GM18511 (cell line): ENCODE measurements around the gene DYSF.
"Not testable (repeated sequence)": the region's sequence is repeated elsewhere in the genome, so short reads cannot be mapped to it uniquely, and the experiment has no call there.

Source experiments
- ATAC-seq: cut with Tn5 transposase; IDR thresholded peaks from one replicate; pipeline ENCODE4 v1.9.1; 2021; ENCODE audit warnings: mild to moderate bottlenecking, moderate library complexity; ENCODE audit not compliant: unreplicated experiment

The DYSF gene

DNA sequence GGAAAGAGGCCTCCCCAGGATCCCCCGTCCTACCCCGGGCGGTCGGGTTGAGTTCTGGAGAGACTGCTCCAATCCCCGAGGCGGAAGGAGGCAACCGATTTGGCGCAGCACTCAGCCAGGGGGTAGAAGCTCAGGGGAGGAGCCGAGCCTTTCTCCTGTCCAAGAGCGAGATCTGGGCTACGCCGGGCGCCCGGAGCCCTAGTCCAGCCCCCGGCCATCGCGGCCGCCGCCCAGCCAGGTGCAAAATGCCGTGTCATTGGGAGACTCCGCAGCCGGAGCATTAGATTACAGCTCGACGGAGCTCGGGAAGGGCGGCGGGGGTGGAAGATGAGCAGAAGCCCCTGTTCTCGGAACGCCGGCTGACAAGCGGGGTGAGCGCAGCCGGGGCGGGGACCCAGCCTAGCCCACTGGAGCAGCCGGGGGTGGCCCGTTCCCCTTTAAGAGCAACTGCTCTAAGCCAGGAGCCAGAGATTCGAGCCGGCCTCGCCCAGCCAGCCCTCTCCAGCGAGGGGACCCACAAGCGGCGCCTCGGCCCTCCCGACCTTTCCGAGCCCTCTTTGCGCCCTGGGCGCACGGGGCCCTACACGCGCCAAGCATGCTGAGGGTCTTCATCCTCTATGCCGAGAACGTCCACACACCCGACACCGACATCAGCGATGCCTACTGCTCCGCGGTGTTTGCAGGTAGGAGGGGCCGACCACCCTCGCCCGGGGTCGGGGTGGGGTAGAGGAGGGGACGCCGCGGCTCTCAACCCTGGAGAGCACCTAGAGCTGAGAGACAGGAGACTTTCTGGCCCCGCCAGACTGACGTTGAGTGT lies at the start of gene DYSF:
Gene DYSF (plus strand): TSS at position 158 of the 817 bp plus-strand sequence.
- no peak for ATAC-seq

DNA sequence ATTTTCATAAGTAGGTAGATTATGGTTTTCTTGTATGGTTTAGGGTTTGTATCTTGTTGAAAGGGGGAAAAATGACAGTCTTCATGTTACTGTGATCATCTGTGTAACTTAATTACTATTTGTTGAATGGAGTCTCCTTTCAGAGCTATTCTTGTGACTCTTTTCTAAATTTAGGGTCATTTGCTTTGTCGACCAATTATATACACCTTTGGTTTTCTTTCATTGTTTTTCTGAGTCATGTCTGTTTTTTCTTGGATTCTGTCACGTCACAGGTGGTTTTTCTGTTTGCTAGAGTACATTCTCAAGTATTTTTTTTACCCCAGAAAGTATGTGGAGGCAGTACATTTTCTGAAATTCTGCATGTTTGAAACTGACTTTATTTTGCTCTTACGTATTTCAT lies 43.8 kb upstream of the DYSF start:
- no peak for ATAC-seq

DNA sequence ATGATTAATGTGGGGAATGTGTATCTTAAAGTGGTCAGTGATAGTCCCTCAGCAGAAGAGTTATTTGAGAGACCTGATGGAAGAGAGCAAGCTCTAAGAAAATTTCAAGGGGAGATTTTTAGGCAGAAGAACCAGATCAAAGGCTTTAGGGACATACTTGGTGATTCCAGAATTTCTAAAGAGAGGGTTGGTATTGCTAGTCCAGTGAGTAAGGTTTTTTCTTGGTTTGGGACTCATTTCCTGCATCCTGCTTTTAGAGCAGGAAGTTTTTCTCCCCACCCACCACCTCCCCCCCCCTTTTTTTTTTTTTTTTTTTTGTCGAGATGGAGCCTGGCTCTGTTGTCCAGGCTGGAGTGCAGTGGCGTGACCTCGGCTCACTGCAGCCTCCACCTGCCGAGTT lies 42.7 kb upstream of the DYSF start:
- no peak for ATAC-seq

DNA sequence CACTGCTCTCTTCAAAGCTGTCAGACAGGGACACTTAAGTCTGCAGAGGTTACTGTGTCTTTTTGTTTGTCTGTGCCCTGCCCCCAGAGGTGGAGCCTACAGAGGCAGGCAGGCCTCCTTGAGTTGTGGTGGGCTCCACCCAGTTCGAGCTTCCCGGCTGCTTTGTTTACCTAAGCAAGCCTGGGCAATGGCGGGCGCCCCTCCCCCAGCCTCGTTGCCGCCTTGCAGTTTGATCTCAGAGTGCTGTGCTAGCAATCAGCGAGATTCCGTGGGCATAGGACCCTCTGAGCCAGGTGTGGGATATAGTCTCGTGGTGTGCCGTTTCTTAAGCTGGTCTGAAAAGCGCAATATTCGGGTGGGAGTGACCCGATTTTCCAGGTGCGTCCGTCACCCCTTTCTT lies 36.5 kb upstream of the DYSF start:
- not testable (repeated sequence) for ATAC-seq

DNA sequence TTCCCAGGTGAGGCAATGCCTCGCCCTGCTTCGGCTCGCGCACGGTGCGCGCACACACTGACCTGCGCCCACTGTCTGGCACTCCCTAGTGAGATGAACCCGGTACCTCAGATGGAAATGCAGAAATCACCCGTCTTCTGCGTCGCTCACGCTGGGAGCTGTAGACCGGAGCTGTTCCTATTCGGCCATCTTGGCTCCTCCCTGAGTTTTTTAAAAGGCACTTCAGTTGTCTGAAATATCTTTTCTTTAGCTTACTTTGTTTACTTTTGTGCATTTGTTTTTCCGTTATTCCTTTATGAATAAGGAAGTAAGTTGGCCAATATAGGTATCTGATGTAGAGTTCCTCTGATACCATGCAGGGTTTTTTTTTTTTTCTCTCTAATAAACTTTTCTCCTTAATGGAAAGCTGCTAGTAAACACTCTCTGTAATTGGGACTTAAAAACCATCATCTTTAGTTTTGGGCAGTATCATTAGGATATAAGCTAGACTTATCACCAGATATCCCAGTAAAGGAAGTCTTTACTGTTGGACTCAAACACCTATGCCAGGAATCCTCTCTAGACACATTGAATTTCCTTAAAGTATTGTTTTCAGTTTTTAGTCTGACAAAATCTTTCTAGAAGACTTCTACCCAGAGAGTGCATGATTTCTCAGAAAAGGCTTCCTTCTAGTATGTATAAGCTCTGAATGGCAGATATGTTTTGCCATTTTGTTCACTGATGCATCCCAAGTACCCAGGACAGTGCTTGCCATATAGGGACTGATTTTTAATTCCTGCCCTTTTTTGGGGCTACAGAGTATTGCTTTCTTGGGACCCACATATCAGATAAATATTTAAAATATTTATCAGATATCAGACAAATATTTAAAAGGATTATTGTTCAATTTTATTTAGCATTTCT lies 35.8 kb upstream of the DYSF start:
- no peak for ATAC-seq

DNA sequence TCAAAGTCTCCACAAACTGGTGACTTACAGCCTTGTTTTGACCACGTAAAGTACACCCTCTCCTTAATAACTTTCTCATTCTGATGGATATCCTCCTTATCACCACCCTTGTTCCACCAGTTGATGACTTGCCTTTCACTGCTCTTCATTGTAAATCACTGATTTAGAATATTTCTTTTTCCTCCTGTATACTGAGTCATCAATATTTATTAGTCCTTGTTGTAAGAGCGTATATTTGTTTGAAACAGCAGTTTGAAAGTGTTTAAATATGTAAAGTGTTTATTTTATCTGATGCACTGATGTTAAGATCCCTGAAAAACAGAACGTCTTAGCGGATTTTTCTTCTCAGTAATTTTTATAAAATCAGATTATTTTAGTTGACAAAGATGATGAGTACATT lies 34.2 kb upstream of the DYSF start:
- no peak for ATAC-seq

DNA sequence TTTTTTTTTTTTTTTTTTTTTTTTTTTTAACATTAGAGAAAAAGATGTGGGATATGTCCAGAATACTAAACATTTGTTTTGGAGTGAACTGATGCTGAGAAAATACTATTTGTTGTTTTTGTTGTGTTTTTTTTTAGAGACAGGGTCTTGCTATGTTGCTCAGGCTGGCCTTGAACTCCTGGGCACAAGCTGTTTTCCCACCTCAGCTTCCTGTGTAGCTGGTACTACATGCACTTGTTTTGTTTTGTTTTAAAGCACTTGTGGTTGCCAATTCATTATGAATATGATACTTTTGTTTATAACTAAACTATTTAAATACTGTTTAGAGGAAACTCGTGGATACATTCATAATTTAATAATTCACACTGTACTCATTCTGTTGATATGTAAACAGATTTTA lies 33.4 kb upstream of the DYSF start:
- no peak for ATAC-seq

DNA sequence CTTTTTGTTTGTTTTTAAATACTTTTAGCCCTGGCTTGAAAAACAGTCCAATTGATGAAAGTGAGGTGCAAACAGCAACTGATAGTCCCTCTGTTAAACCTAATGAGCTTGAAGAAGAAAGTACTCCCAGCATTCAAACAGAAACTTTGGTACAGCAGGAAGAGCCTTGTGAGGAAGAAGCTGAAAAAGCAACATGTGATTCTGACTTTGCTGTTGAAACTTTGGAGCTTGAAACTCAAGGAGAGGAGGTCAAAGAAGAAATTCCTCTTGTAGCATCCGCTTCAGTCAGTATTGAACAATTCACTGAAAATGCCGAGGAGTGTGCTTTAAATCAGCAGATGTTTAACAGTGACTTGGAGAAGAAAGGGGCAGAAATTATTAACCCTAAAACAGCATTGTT lies 30.6 kb upstream of the DYSF start:
- no peak for ATAC-seq

DNA sequence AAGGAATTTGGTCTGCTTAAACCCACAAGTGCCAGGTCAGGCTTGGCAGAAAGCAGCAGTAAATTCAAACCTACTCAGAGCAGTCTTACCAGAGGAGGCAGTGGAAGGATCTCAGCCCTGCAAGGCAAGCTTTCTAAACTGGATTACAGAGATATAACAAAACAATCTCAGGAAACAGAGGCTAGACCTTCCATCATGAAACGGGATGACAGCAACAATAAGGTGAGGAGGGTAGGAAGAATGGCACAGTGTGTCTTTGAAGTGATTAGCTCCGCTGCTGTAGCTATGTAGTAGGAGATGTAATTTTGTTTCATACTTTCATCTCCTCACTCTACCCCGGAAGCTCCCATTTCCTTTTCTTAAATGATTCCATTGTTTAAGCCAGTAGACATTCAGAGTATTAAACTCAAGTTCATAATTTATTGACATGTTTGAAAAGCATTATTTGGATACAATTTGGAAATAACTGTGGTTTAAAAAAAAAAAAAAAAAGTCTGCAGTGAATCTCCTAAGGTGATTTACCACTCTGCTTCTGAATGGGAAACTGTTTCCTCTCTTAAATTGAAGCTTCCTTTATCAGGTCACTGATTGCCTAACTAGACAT lies 29.4 kb upstream of the DYSF start:
- no peak for ATAC-seq

DNA sequence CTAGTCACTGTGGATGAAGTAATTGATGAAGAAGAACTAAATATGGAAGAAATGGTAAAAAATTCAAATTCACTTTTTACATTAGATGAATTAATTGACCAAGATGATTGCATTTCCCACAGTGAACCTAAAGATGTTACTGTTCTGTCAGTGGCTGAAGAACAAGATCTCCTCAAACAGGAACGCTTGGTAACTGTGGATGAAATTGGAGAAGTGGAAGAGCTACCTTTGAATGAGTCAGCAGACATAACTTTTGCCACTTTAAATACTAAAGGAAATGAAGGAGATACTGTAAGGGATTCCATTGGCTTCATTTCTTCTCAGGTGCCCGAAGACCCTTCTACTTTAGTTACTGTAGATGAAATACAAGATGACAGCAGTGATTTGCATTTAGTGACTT lies 26.6 kb upstream of the DYSF start:
- no peak for ATAC-seq

DNA sequence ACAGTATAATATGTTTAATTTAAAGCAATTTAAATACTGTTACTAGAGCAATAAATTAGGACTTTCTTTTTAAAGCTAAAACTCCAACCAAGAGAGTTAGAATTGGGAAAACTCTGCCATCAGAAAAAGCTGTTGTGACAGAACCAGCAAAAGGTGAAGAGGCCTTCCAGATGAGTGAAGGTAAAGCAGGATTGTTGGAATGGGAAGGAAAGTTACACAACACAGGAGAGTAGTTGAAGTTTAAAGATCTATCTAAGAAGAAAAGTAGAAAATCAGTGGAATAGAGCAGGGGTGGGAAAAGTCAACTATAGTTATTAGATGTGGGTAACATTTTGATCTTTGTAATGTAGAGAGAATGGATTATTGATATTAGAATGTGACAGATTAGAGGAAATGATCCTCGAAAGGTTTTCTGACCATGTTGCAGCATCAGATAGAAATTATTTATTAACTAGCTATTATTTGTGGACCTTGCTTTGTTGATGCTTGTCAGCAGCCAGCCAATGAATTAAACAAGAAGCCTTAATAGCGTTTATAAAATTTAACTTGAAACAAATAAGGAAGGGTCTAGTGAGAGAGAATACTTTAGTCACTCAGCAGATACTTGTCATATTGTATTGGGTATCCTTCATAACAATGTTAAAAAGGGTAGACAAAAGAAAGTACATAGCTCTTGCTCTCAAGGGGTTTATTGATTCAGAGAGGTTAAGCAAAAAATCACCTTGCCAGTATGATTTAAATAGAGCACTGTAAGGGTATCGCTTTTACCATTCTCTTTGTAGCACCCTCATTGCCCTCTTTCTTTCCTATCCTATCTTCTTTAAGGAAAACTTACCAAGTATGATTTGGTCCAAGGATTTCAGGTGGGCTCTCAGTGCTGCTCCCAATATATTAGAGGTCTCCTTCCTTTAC lies 24.6 kb upstream of the DYSF start:
- ATAC-seq, result no peak

DNA sequence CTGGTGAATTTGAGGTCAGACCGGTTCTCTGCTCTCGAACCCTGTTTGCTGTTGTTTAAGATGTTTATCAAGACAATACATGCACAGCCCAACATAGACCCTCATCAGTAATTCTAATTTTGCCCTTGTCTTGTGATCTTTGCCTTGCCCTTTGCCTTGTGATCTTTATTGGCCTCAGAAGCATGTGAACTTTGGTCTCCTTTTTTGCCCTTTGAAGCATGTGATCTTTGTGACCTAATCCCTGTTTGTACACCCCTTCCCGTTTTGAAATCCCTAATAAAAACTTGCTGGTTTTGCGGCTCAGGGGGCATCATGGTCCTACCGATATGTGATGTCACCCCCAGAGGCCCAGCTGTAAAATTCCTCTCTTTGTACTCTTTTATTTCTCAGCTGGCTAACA lies 8.2 kb upstream of the DYSF start:
- ATAC-seq, result not testable (repeated sequence)

DNA sequence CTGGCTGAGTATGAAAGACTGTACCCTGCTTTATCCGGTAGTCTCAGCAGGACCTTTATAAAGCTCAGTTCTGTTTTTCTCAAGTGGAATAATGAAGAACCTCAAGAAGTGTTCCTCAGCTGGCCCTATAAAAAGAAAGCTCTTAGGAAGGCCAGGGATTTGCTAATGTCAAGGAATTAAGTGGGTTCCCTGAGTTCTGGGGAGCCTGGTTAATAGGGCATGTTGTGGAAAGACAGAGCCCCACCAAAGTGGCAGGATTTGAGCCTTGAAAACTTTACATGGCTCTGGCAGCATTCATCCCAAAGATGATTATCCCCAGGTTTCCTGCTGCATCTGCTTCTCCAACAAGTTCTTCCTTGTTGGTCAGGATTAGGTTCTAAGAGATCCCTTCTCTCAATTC lies 6.9 kb upstream of the DYSF start:
- no peak for ATAC-seq

DNA sequence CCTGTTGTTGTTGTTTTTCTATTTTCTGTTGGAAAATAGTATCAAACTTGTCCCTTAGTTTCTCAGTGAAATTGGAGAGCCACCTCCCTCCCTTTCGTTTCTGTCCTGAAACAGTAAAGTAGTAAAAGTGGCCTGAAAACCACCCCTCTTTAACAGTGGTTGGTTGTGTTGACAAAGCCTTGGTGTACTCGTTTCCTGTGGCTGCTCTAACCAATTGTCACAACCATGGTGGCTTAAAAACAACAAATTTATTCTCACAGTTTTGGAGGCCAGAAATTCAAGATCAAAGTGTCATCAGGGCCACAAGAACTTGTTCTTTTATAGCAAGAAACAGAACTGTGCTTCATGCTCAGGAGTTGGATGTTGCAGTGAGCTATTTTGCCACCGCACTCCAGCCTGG lies 4.0 kb upstream of the DYSF start:
- ATAC-seq, result no peak

DNA sequence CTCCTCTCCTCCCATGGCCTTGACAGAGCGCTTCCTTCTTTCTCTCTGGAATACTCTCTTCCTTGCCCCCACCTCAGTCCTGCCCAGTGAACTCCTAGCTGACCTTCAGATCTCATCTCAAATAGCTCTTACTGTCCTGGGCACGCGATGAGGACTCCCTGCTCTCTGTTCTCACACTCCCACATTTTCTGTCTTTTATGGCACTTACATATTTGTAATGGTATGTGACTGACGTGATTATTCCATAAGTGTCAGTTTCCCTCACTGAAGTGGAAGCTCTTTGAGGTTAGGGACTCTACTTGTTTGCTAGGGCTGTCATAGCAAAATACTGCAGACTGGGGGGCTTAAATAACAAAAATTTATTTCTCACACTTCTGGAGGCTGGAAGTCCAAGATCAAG lies 1.7 kb upstream of the DYSF start:
- ATAC-seq, result no peak

DNA sequence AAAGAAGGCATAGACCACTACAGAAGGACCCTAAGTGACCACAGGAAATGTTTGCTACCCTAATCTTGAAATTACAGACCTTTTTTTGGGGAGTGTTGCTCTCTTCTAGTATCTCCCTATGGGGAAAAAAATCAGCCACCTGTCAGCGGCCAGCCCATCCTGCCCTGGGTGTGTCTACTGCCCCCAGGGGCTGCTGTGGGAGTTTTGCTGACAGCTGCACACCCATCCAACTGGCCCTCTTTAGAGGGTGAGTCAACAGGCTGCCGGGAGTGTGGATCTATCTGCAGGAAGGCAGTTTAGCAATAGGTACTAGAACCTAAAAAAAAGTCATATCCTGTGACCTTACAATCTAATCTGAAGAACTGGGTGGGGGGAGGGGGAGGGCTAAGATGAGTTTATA lies 796 bp upstream of the DYSF start:
- ATAC-seq, result no peak

DNA sequence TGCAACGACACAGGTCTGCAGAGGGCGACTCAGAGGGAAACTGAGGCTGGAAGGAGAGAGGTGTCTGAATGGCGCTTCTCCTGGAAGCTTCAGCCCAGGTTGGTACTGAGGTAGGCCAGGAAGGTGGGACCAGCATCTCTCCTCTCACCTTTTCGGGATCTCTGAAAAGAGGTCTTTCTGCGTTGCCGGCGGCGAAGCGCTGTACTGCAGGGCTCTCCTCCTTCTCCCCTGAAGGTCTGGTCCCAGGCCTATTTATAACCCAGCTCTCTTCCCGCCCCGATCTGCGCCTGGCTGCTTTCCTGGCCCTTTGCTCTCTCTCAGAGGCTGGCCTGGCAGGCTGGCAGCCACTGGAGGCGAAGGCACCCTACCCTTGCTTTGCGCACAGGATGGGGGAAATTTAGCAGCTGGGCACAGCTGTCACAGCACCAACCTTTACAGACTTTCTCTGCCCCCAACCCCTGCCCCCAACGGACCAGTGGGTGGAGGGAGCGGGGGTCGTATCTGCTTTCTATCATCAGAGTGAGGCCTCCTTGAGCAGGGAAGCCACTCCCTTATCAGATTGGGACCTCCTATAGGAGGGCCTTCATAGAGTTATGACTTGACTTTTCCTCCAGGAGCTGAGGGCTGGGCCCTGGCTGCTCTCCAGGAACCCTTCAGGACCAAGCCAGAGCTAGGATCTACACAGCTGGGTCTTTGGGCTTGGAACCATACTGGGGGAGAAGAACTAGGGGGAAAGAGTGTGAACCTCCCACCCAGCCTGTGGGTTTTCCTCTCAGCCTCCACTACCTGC lies 1.1 kb downstream of the DYSF start:
- no peak for ATAC-seq

DNA sequence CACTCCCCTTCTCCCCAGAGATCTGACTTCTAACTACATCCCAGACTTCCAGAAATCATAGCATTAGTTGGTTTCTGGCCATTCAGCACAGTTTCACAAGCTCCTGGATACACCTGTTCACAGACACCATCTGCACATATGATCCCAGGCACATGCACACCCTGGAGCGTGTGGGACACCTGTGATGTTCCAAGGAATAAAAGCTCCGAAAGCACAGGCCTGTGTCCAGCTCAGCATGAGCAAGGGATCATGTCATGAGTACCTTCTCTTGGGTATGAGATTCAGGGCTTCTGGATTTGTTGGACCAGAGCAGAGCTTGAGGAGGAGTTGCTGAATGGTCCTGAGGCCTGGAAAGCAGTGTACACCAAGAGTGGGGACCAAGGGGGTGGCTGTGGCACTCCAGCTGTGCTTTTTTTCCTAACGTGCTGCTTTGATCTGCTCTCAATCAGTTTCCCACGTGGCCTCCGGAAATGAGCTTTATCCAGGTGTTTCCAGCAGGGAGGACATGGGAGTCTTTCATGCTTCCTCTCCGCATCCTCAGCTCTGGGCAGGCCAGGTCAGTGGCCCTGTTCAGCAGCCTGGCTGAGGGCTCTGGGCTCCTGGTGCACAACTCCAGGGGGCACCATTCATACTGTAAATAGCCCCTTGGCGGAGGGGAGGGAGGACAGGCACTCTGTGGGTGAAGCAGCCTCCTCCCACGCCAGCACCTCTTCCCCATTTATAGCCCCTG lies 1.8 kb downstream of the DYSF start:
- no peak for ATAC-seq
